Measurements from ENCODE around the gene SPATA46. TPM values are rescaled to one million over a fixed set of nuclear protein-coding genes. Genes with fewer than 3 reads are reported as not detected.
A peak's percentile ranks its signal among the peaks of the same experiment; 100 is the strongest.
"Not testable (repeated sequence)": the region's sequence is repeated elsewhere in the genome, so short reads cannot be mapped to it uniquely, and the experiment has no call there.

Gene SPATA46
- total and polyA plus RNA-seq, 2 experiments from 2014 or later: not detected

GRCh38 chr1:162420120-162420519, 43.5 kb upstream of the SPATA46 start (continued):
- no peak for TF ChIP-seq ZNF462 (CRISPR knock-in tag; IDR thresholded peaks at IDR 0.05)
- no peak for TF ChIP-seq NANOG (IDR thresholded peaks at IDR 0.05; ENCODE audit: borderline replicate concordance)
- TF ChIP-seq, protein P1, sequence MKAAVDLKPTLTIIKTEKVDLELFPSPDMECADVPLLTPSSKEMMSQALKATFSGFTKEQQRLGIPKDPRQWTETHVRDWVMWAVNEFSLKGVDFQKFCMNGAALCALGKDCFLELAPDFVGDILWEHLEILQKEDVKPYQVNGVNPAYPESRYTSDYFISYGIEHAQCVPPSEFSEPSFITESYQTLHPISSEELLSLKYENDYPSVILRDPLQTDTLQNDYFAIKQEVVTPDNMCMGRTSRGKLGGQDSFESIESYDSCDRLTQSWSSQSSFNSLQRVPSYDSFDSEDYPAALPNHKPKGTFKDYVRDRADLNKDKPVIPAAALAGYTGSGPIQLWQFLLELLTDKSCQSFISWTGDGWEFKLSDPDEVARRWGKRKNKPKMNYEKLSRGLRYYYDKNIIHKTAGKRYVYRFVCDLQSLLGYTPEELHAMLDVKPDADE (IDR thresholded peaks at IDR 0.05): no peak

- not testable (repeated sequence) for H3K4me2 ChIP-seq; H3K27me3 Mint-ChIP-seq (ENCODE audit: insufficient read depth, low read depth, poor library complexity); H3K4me1 Mint-ChIP-seq; H3K79me2 ChIP-seq (replicated peaks; ENCODE audit: insufficient read depth); H3K4me3 Mint-ChIP-seq; H3K27ac Mint-ChIP-seq; H3K4me1 ChIP-seq (ENCODE audit: insufficient read depth); H3K36me3 ChIP-seq (ENCODE audit: insufficient read depth); H3K27ac ChIP-seq (ENCODE audit: low read depth); H3K27me3 ChIP-seq (ENCODE audit: insufficient read depth); H3K36me3 Mint-ChIP-seq (ENCODE audit: low read depth); DNase-seq (ENCODE audit: low spot score); H4K20me1 ChIP-seq (replicated peaks; ENCODE audit: insufficient read depth); H3K9me3 Mint-ChIP-seq; H3F3A ChIP-seq (replicated peaks; ENCODE audit: low read depth); H3K4me3 ChIP-seq; ATAC-seq
- Histone ChIP-seq H3K9me2 (ENCODE audit: insufficient read depth) (peaks cover 10% of the 10 kb centered on the region; the same call in 1 of the 2 replicates), H2AFZ (peak overlapping the region; percentile 38; the same call in 1 of the 2 replicates)
These were observed 42.8 kb upstream of the SPATA46 start for GRCh38 chr1:162419450-162419931.

- ATAC-seq; H2AFZ ChIP-seq; H3K4me2 ChIP-seq; H3K4me3 ChIP-seq; H3K4me1 ChIP-seq (ENCODE audit: insufficient read depth); DNase-seq (ENCODE audit: low spot score); H3K4me3 Mint-ChIP-seq; H3K27me3 Mint-ChIP-seq (ENCODE audit: insufficient read depth, low read depth, poor library complexity); H3K27me3 ChIP-seq (ENCODE audit: insufficient read depth); H3K9me3 Mint-ChIP-seq; H3K27ac ChIP-seq (ENCODE audit: low read depth); H3K79me2 ChIP-seq (replicated peaks; ENCODE audit: insufficient read depth); H3K27ac Mint-ChIP-seq; H4K20me1 ChIP-seq (replicated peaks; ENCODE audit: insufficient read depth); H3K4me1 Mint-ChIP-seq; H3K36me3 ChIP-seq (ENCODE audit: insufficient read depth); H3K36me3 Mint-ChIP-seq (ENCODE audit: low read depth); H3F3A ChIP-seq (replicated peaks; ENCODE audit: low read depth): not testable (repeated sequence)
- H3K9me2 ChIP-seq (ENCODE audit: insufficient read depth): peaks cover 10% of the 10 kb centered on the region; the same call in 1 of the 2 replicates
These were observed 41.9 kb upstream of the SPATA46 start for GRCh38 chr1:162418584-162418983.
